Right kidney (tissue), 1 donor: ENCODE results near the gene C13orf46.
"Not testable (repeated sequence)": the region's sequence is repeated elsewhere in the genome, so short reads cannot be mapped to it uniquely, and the experiment has no call there.

Experiments used
- DNase-seq: peaks from one replicate; pipeline ENCODE4 v3.0.0-alpha.2; 2016

C13orf46 gene

DNA sequence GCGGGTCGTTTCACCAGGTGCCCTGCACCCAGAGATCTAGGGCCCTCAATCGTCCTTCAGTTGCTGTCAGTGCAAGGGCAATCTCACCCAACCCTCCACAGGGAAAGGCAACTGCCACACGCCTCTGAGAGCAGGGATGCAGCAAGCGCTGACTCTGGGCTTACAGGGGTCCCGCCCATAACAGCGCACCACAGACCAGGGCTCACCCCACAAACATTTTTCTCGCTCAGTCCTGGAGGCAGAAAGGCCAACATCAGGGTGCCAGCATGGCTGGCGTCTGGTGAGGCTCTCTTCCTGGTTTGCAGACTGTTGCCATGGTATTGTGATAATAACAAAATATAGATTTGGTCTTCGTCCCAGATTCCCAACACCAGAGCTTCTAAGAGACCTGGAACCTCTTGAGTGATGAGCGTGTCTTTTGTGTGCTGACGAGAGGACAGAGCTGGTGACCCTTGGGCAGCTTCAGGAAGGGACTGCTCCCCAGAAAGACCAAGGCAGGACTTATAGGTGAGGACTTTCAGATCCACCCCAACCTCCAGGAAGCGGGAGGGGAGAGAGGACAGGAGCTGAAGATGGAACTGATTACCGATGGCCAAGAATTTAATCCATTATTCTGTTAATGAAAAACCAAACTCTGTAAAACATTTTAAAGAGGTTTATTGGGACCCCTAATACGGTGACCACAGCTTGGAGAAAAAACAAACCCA, 51.3 kb downstream of the C13orf46 start:
- DNase-seq, result no peak

DNA sequence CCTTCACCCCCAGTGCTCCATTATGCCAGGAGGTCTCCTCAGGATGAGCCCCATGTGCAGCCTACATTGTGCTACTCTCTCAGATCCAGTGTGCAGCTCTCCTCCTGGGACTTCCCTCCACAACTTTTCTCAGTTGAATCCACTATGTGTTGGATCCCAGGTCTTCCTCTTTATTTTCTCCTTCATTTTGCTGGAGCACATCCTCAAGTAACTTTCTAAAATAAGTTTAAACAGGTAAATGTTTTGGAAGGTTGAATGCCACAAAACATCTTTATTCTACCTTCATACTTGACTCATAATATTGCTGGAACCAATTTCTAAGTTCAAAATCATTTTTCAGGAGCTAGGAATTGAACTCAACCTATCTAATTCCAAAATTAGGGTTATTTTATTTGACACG, 52.1 kb downstream of the C13orf46 start:
- DNase-seq, result no peak

DNA sequence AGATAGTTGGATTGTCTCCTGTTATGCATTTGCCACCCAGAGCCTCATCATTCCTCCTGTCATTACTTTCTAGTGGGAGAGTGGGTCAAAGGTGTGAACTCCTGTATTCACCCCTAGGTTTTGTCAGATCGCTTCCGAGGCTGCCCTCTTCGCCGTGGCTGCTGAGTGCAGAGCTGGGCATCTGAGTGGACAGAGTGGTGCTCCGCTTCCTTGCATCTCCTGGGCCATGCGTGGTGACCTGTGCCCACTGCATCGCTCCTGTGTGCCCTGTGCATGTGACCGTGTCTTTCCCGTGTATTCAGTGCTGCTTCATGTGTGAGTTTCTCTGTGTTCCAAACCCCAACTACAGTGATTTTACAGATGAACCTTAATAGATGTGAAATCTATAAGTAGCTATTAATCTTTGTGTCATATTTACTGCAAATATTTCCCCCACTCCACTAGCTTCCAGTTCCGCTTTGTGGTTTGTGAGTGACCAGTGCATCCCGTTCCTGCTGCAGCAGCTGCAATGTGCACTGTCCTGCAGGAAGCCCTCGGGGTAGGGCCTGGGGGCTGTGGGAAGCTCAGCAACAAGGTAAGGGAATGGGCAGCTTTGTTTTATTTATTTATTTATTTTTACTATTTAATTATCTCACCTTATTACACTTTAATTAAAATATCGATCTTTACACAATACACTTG, 53.1 kb downstream of the C13orf46 start:
- DNase-seq, result no peak

DNA sequence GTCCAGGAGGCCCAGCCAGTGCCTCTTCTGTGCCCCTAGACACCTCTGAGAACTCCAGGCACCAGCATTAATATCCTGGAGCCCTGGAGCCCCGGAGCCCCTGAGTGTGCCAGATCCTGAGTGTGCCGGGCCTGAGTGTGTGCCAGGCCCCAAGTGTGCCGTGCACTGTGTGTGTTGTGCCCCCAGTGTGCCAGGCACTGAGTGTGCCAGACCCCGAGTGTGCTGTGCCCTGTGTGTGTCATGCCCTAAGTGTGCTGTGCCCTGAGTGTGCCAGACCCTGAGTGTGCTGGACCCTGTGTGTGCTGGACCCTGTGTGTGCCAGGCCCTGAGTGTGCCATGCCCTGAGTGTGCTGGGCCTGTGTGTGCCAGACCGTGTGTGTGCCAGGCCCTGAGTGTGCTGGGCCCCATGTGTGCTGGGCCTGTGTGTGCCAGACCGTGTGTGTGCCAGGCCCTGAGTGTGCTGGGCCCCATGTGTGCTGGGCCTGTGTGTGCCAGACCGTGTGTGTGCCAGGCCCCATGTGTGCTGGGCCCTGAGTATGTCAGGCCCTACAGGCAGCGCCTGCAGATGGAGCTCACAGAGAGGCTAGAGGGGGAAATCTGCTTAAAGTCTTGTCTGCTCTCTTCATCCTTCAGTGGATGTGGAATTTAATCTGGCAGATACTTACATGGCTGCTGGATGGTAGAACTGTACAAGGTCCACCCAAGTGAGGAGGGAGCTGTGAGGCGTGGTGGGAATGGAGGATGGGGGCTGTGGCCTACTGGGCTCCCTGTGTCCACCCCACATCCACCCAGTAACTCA, 53.9 kb downstream of the C13orf46 start:
- no peak for DNase-seq

- DNase-seq, result no peak
Measured at GRCh38 chr13:113918981-113919701, 54.7 kb downstream of the C13orf46 start.

DNA sequence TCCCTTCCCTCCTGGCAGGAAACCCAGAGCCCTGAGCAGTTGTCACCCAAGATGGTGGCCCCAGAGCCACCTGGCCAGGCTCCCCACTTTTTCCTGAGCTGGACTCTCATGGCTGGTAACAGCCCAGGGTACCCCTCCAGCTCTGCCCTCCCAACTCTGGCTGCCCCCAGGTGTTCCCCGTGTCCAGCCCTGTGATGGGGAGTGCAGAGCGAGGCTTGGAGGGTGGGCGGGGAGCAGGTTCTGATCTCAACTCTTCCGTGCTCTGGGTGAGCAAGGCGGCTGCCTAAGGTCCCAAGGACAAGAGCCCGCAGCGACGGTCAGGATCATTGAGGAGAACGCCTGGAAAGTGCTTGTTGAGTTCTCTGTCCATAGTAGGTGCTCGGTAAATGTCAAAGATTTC, 55.3 kb downstream of the C13orf46 start:
- no peak for DNase-seq

DNA sequence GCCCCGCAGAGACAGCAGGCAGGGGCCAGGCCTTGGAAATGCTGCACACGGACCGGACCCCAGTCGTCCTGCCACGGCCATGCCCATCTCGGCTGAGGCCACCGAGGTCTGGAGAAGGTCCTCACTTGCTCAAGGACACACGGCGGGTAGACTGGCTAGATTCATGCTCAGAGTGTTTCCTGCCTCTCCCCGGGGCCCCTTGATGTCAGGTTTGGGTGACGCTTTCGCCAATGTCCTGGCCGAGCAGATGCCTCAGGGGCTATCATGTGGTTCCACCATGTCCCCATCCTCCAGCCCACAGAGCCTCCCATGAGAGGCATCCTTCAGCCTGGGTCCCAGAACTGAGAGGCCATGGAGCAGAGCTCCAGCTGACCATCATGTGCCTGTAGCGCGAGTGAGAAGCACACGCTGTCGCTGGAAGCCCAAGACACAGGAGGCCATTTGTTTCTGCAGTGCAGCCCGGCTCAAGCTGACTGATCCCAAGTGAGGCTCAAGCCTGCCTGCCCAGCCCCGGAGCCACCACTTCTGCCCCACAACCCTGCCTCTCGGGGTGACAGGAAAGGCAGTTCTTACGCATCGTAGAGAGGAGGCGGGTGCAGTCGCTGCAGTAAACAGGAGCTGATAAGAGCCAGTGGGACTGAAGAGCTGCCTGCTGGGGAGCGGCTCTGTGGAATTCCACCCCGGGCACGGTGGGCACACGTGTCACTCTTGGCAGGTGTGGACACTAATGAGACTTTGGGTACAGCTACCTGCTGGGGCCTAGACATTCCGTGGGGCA, 56.1 kb downstream of the C13orf46 start:
- DNase-seq, result no peak

- DNase-seq, result no peak
Measured at GRCh38 chr13:113917096-113917495, 56.8 kb downstream of the C13orf46 start.

DNA sequence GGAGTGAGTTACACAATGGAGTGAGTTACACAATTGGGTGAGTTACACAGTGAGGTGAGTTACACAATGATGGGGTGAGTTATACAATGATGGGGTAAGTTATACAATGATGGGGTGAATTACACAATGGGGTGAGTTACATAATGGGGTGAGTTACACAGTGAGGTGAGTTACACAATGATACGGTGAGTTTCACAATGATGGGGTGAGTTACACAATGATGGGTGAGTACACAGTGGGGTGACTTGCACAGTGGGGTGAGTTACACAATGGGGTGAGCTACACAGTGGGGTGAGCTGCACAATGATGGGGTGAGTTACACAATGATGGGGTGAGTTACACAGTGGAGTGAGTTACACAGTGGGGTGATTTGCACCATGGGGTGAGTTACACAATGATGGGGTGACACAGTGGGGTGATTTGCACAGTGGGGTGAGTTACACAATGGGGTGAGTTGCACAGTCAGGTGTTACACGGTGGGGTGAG, 57.5 kb downstream of the C13orf46 start:
- DNase-seq, result no peak

- DNase-seq, result no peak
Measured at GRCh38 chr13:113915786-113916329, 58.0 kb downstream of the C13orf46 start.

GRCh38 chr13:113915012-113915763, 58.7 kb downstream of the C13orf46 start:
- no peak for DNase-seq

GRCh38 chr13:113914333-113915011, 59.4 kb downstream of the C13orf46 start:
- no peak for DNase-seq

DNA sequence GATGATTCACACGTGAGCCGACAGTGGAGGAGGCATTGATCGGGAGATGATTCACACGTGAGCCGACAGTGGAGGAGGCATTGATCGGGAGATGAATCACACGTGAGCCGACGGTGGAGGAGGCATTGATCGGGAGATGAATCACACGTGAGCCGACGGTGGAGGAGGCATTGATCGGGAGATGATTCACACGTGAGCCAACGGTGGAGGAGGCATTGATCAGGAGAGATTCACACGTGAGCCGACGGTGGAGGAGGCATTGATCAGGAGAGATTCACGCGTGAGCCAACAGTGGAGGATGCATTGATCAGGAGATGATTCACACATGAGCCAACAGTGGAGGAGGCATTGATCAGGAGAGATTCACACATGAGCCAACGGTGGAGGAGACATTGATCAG, 60.0 kb downstream of the C13orf46 start:
- DNase-seq, result not testable (repeated sequence)

- DNase-seq, result not testable (repeated sequence)
Measured at GRCh38 chr13:113913408-113913807, 60.5 kb downstream of the C13orf46 start.

GRCh38 chr13:113912596-113912995, 61.3 kb downstream of the C13orf46 start:
- no peak for DNase-seq

- no peak for DNase-seq
Measured at GRCh38 chr13:113907635-113908617, 66.0 kb downstream of the C13orf46 start.

GRCh38 chr13:113906571-113906970, 67.3 kb downstream of the C13orf46 start:
- no peak for DNase-seq

GRCh38 chr13:113905942-113906341, 67.9 kb downstream of the C13orf46 start:
- no peak for DNase-seq

- no peak for DNase-seq
Measured at GRCh38 chr13:113905018-113905417, 68.9 kb downstream of the C13orf46 start.
